IMR-90 (cell line): ENCODE data around the gene TJP1. TPM values are rescaled to one million over a fixed set of nuclear protein-coding genes. Genes with fewer than 3 reads are reported as not detected.

Experiments used
- ATAC-seq: fragments of 200-7000 bp; cut with Tn5 transposase; 2 replicates; pipeline ENCODE4 v1.9.1; 2020; ENCODE audit warnings: low read depth, mild to moderate bottlenecking, moderate library complexity
- BruUV-seq: library from RNA; stranded (reverse); fragments of 400-500 nt; replicated peaks from 2 replicates; lab custom pipeline; 2021; lab: Mats Ljungman, UMichigan
- CTCF ChIA-PET: fragments of 300-600 bp; formaldehyde crosslinking; extraction: SDS; loops from one replicate; lab custom pipeline; 2021; ENCODE audit warnings: antibody characterized with exemption; lab: Yijun Ruan, JAX
- POLR2A ChIA-PET: fragments of 300-600 bp; sonication (Branson Sonifier 250); formaldehyde crosslinking; loops from one replicate; lab custom pipeline; 2022; ENCODE audit warnings: antibody characterized with exemption; ENCODE audit not compliant: unreplicated experiment; lab: Charles Lee
- DNase-seq: peaks from one replicate; pipeline ENCODE4 v3.0.0; 2013
- H2AFZ ChIP-seq: replicated peaks from 2 replicates; pipeline ENCODE3; 2013; ENCODE audit warnings: low read length, mild to moderate bottlenecking; ENCODE audit not compliant: poor library complexity
- H2AK5ac ChIP-seq: 2 replicates; pipeline ENCODE4 v1.6.1; 2013; ENCODE audit warnings: low read depth, low read length, inconsistent platforms
- H2AK9ac ChIP-seq: replicated peaks from 2 replicates; pipeline ENCODE3; 2013; ENCODE audit warnings: mild to moderate bottlenecking, low read depth, low read length, moderate library complexity; ENCODE audit not compliant: poor library complexity
- H2BK120ac ChIP-seq: 2 replicates; pipeline ENCODE4 v1.6.1; 2013; ENCODE audit warnings: low read depth, low read length, inconsistent platforms
- H2BK15ac ChIP-seq: 3 replicates; pipeline ENCODE4 v1.6.1; 2013; ENCODE audit warnings: low read depth, low read length, inconsistent platforms
- H2BK20ac ChIP-seq: 2 replicates; pipeline ENCODE4 v1.6.1; 2013; ENCODE audit warnings: low read depth, mild to moderate bottlenecking, inconsistent platforms, low read length, moderate library complexity
- H2BK5ac ChIP-seq: 2 replicates; pipeline ENCODE4 v1.6.1; 2013; ENCODE audit warnings: mild to moderate bottlenecking, low read depth, low read length, inconsistent platforms; ENCODE audit not compliant: poor library complexity, severe bottlenecking
- H3K14ac ChIP-seq: replicated peaks from 2 replicates; pipeline ENCODE4 v1.6.1; 2013; ENCODE audit warnings: low read depth, low read length, inconsistent platforms
- H3K18ac ChIP-seq: 2 replicates; pipeline ENCODE4 v1.6.1; 2013; ENCODE audit warnings: low read depth, low read length, control low read depth
- H3K23ac ChIP-seq: 2 replicates; pipeline ENCODE4 v1.6.1; 2013; ENCODE audit warnings: low read depth, low read length, inconsistent platforms
- H3K27ac ChIP-seq: 2 replicates; pipeline ENCODE4 v1.5.1; 2013; ENCODE audit warnings: mild to moderate bottlenecking, control low read depth, low read length; ENCODE audit not compliant: insufficient read depth
- H3K27me3 ChIP-seq: 2 replicates; pipeline ENCODE4 v1.6.1; 2013; ENCODE audit warnings: low read length; ENCODE audit not compliant: control insufficient read depth, insufficient read depth
- H3K36me3 ChIP-seq: 2 replicates; pipeline ENCODE4 v1.6.1; 2013; ENCODE audit warnings: low read length, mixed read lengths; ENCODE audit not compliant: control insufficient read depth, insufficient read depth
- H3K4ac ChIP-seq: 2 replicates; pipeline ENCODE4 v1.6.1; 2013; ENCODE audit warnings: low read depth, low read length, inconsistent platforms
- H3K4me1 ChIP-seq: 2 replicates; pipeline ENCODE4 v1.6.1; 2013; ENCODE audit warnings: low read length, mixed read lengths; ENCODE audit not compliant: control insufficient read depth, insufficient read depth
- H3K4me2 ChIP-seq: 2 replicates; pipeline ENCODE4 v1.6.1; 2013; ENCODE audit warnings: low read depth, mild to moderate bottlenecking, control low read depth, low read length, moderate library complexity
- H3K4me3 ChIP-seq: 2 replicates; pipeline ENCODE4 v1.5.1; 2013; ENCODE audit warnings: low read depth, mild to moderate bottlenecking, control low read depth, low read length, moderate library complexity; ENCODE audit not compliant: insufficient read depth
- H3K56ac ChIP-seq: 2 replicates; pipeline ENCODE4 v1.6.1; 2013; ENCODE audit warnings: low read length, inconsistent platforms; ENCODE audit not compliant: insufficient read depth; ENCODE audit errors: extremely low read depth
- H3K79me1 ChIP-seq, 2 experiments: 2 replicates each; pipeline ENCODE4 v1.6.1; 2013; ENCODE audit warnings: low read length in 2 of 2, inconsistent platforms in 1 of 2, low read depth in 1 of 2
- H3K9ac ChIP-seq: 2 replicates; pipeline ENCODE4 v1.6.1; 2013; ENCODE audit warnings: low read depth, low read length, control low read depth
- H3K9me1 ChIP-seq: 2 replicates; pipeline ENCODE4 v1.6.1; 2013; ENCODE audit warnings: low read length, inconsistent platforms; ENCODE audit not compliant: insufficient read depth
- H3K9me3 ChIP-seq: 2 replicates; pipeline ENCODE4 v1.6.1; 2013; ENCODE audit warnings: low read length; ENCODE audit not compliant: control insufficient read depth, insufficient read depth
- H4K20me1 ChIP-seq: 2 replicates; pipeline ENCODE4 v1.6.1; 2013; ENCODE audit warnings: low read length, inconsistent platforms; ENCODE audit not compliant: insufficient read depth
- H4K5ac ChIP-seq: 2 replicates; pipeline ENCODE4 v1.6.1; 2013; ENCODE audit warnings: mild to moderate bottlenecking, low read depth, low read length, control low read depth
- H4K8ac ChIP-seq, 2 experiments: 2 replicates each; pipeline ENCODE4 v1.6.1; 2013; ENCODE audit warnings: low read depth in 2 of 2, low read length in 2 of 2, control low read depth in 1 of 2, inconsistent platforms in 1 of 2
- H4K91ac ChIP-seq: 2 replicates; pipeline ENCODE4 v1.6.1; 2013; ENCODE audit warnings: low read depth, low read length, inconsistent platforms; ENCODE audit not compliant: insufficient read depth
- BHLHE40 ChIP-seq: fragments of 150-350 bp; IDR thresholded peaks from 2 replicates; pipeline ENCODE4 v1.6.1; 2016; ENCODE audit warnings: mild to moderate bottlenecking, low read depth, low read length
- CEBPB ChIP-seq: IDR thresholded peaks from 2 replicates; pipeline ENCODE4 v1.6.1; 2012; ENCODE audit warnings: low read depth, low read length, improper control_type of control experiment
- CHD1 ChIP-seq: IDR thresholded peaks from 2 replicates; pipeline ENCODE4 v1.6.1; 2012; ENCODE audit warnings: low read depth, low read length, improper control_type of control experiment
- FOS ChIP-seq: fragments of 150-350 bp; IDR thresholded peaks from 2 replicates; pipeline ENCODE4 v1.6.1; 2016; ENCODE audit warnings: low read depth, low read length
- MAFK ChIP-seq: IDR thresholded peaks from 2 replicates; pipeline ENCODE4 v1.6.1; 2012; ENCODE audit warnings: low read depth, low read length, improper control_type of control experiment
- MAZ ChIP-seq: IDR thresholded peaks from 2 replicates; pipeline ENCODE4 v1.6.1; 2012; ENCODE audit warnings: low read depth, mild to moderate bottlenecking, low read length, improper control_type of control experiment, moderate library complexity, borderline replicate concordance
- MXI1 ChIP-seq: IDR thresholded peaks from 2 replicates; pipeline ENCODE4 v1.6.1; 2012; ENCODE audit warnings: low read depth, mild to moderate bottlenecking, low read length, moderate library complexity, borderline replicate concordance
- NFE2L2 ChIP-seq: fragments of 150-350 bp; IDR thresholded peaks from 2 replicates; pipeline ENCODE4 v1.6.1; 2016; ENCODE audit warnings: low read depth, mild to moderate bottlenecking, low read length
- POLR2A ChIP-seq: IDR thresholded peaks from 2 replicates; pipeline ENCODE4 v1.6.1; 2012; ENCODE audit warnings: mild to moderate bottlenecking, low read depth, low read length
- RAD21 ChIP-seq: IDR thresholded peaks from 2 replicates; pipeline ENCODE4 v1.6.1; 2012; ENCODE audit warnings: low read length, improper control_type of control experiment
- RCOR1 ChIP-seq: IDR thresholded peaks from 2 replicates; pipeline ENCODE4 v1.6.1; 2012; ENCODE audit warnings: mild to moderate bottlenecking, low read length, improper control_type of control experiment; ENCODE audit not compliant: insufficient replicate concordance
- RFX5 ChIP-seq: IDR thresholded peaks from 2 replicates; pipeline ENCODE4 v1.8.0; 2012; ENCODE audit warnings: low read depth, mild to moderate bottlenecking, low read length, moderate library complexity
- SMC3 ChIP-seq: fragments of 150-350 bp; IDR thresholded peaks from 2 replicates; pipeline ENCODE4 v1.6.1; 2016; ENCODE audit warnings: low read depth, mild to moderate bottlenecking, antibody characterized with exemption, low read length, moderate library complexity
- WGBS, 2 experiments: methylation state at CpG; one replicate each; pipeline versions ENCODE4 v1.1.5 to v1.1.7; 2013; ENCODE audit warnings: missing lambda C conversion rate in 2 of 2; ENCODE audit not compliant: insufficient read length in 1 of 2; ENCODE audit errors: extremely low coverage in 2 of 2; 5-methylcytosine and 5-hydroxymethylcytosine counted together
- dilution Hi-C: fragments of 300-500 bp; cut with HindIII; formaldehyde crosslinking; loops from one replicate; pipeline ENCODE4 v1.14.3; 2018; ENCODE audit warnings: low sequenced_read_pairs; ENCODE audit not compliant: unreplicated experiment
- in situ Hi-C: fragments of 300-500 bp; cut with MboI; formaldehyde crosslinking; loops from 3 replicates; pipeline ENCODE4 v1.14.3; 2019; ENCODE audit warnings: low sequenced_read_pairs, inconsistent platforms, mixed read lengths
- intact Hi-C: fragments of 100-400 bp; cut with micrococcal nuclease; formaldehyde crosslinking; loops from 2 replicates; pipeline ENCODE4 v1.10.0; 2022
- polyA plus RNA-seq, 3 experiments: library from polyadenylated mRNA; depleted of rRNA; stranded (reverse); fragments of >200 nt; gene quantifications; 2 replicates each; pipeline ENCODE4 v1.2.3, GENCODE V29; 2012; ENCODE audit warnings: low replicate concordance in 1 of 3
- total RNA-seq: library from RNA; depleted of rRNA; stranded (reverse); fragments of >200 nt; gene quantifications from 2 replicates; pipeline ENCODE4 v1.2.3, GENCODE V29; 2012
- TF ChIP-seq, protein P1 (sequence below): fragments of 150-350 bp; IDR thresholded peaks from 2 replicates; pipeline ENCODE4 v1.6.1; 2016; ENCODE audit warnings: low read depth, mild to moderate bottlenecking, low read length, moderate library complexity, borderline replicate concordance
- TF ChIP-seq, protein P2 (sequence below): conservative IDR thresholded peaks from 2 replicates; pipeline ENCODE4 v1.5.1; 2012; ENCODE audit warnings: mild to moderate bottlenecking, low read depth, low read length, improper control_type of control experiment
- TF ChIP-seq, protein P3 (sequence below): fragments of 150-350 bp; IDR thresholded peaks from 2 replicates; pipeline ENCODE4 v1.6.1; 2017; ENCODE audit warnings: mild to moderate bottlenecking, antibody characterized with exemption, low read length, low read depth

The TJP1 gene
- total and polyA plus RNA-seq, 2 of the 4 experiments (the other 2 are of a cell fraction) = 42.2 to 43.4 TPM

DNA sequence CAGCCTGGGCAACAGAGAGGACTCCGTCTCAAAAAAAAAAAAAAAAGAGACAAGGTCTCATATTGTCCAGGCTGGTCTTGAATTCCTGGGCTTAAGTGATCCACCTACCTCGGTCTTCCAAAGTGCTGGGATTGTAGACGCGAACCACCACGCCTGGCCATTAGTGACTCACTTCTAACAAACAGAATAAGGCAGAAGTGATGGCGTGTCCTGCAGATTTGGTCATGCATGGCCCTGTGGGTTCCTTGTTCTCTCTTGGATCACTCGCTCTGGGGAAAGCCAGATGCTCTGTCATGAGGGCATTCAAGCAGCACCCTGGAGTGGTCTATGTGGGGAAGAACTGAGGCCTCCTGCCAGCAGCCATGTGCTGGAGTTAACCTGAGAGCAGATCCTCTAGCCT, 27.4 kb upstream of the TJP1 start:
- Histone ChIP-seq H2AK9ac (no peak overlapping the region), H3K36me3 (no peaks in the 10 kb centered on the region), H3K56ac (no peak overlapping the region), H2BK15ac (no peak overlapping the region; the same call in 2 of the 3 replicates), H3K9me1 (peaks cover 5% of the 10 kb centered on the region), H3K79me1 (no peaks in the 10 kb centered on the region), H2AK5ac (no peak overlapping the region), H3K4ac (peak overlapping the region; percentile 2), H2AFZ (no peak overlapping the region), H4K5ac (no peak overlapping the region), H3K4me2 (no peak overlapping the region), H2BK120ac (peak overlapping the region; percentile 3), H4K8ac (no peak overlapping the region), H2BK5ac (no peak overlapping the region), H3K4me1 (peaks cover 3% of the 10 kb centered on the region), H3K27me3 (no peaks in the 10 kb centered on the region), H3K9me3 (no peaks in the 10 kb centered on the region), H3K14ac (no peak overlapping the region), H3K9ac (no peak overlapping the region), H3K4me3 (no peak overlapping the region), H4K20me1 (no peaks in the 10 kb centered on the region), H2BK20ac (peak overlapping the region; percentile 38; the same call in 1 of the 2 replicates), H3K18ac (no peak overlapping the region), H4K91ac (peak overlapping the region; percentile 2; the same call in 1 of the 2 replicates), H3K27ac (no peak overlapping the region), H3K23ac (no peak overlapping the region)
- ChIA-PET POLR2A (no interaction called here), CTCF (no interaction called here)
- in situ Hi-C loops (loop anchor here (5.0 kb wide), 1 partner anchor 68 kb away; no protein-coding TSS in a partner anchor), dilution Hi-C loops (no loop called here), intact Hi-C loops (no loop called here)
- DNase-seq = no peak
- ATAC-seq = no peak
- BruUV-seq = no TSS peak
- no peak for TF ChIP-seq RAD21
- TF ChIP-seq NFE2L2 = no peak
- no peak for TF ChIP-seq CEBPB
- no peak for TF ChIP-seq BHLHE40
- TF ChIP-seq, protein P1, sequence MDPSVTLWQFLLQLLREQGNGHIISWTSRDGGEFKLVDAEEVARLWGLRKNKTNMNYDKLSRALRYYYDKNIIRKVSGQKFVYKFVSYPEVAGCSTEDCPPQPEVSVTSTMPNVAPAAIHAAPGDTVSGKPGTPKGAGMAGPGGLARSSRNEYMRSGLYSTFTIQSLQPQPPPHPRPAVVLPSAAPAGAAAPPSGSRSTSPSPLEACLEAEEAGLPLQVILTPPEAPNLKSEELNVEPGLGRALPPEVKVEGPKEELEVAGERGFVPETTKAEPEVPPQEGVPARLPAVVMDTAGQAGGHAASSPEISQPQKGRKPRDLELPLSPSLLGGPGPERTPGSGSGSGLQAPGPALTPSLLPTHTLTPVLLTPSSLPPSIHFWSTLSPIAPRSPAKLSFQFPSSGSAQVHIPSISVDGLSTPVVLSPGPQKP = no peak
- TF ChIP-seq CHD1 = no peak
- TF ChIP-seq RCOR1 = no peak
- TF ChIP-seq FOS = no peak
- TF ChIP-seq, protein P2, sequence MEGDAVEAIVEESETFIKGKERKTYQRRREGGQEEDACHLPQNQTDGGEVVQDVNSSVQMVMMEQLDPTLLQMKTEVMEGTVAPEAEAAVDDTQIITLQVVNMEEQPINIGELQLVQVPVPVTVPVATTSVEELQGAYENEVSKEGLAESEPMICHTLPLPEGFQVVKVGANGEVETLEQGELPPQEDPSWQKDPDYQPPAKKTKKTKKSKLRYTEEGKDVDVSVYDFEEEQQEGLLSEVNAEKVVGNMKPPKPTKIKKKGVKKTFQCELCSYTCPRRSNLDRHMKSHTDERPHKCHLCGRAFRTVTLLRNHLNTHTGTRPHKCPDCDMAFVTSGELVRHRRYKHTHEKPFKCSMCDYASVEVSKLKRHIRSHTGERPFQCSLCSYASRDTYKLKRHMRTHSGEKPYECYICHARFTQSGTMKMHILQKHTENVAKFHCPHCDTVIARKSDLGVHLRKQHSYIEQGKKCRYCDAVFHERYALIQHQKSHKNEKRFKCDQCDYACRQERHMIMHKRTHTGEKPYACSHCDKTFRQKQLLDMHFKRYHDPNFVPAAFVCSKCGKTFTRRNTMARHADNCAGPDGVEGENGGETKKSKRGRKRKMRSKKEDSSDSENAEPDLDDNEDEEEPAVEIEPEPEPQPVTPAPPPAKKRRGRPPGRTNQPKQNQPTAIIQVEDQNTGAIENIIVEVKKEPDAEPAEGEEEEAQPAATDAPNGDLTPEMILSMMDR = no peak
- TF ChIP-seq MAFK = no peak
- TF ChIP-seq MXI1 = no peak
- no peak for TF ChIP-seq SMC3
- no peak for TF ChIP-seq POLR2A
- no peak for TF ChIP-seq MAZ
- TF ChIP-seq RFX5 = no peak
- TF ChIP-seq, protein P3, sequence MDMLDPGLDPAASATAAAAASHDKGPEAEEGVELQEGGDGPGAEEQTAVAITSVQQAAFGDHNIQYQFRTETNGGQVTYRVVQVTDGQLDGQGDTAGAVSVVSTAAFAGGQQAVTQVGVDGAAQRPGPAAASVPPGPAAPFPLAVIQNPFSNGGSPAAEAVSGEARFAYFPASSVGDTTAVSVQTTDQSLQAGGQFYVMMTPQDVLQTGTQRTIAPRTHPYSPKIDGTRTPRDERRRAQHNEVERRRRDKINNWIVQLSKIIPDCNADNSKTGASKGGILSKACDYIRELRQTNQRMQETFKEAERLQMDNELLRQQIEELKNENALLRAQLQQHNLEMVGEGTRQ = no peak
- WGBS, 2 experiments = 100% methylated on average over 2 of the region's 7 CpGs; no CpG with 5 or more reads in 1 of the 2 experiments
